ENCODE results near the gene CD36. TPM values are rescaled to one million over a fixed set of nuclear protein-coding genes. Genes with fewer than 3 reads are reported as not detected.

CD36 gene
- total RNA-seq, 6 experiments from 2014 or later: 0.74 to 3.5 (median 1.1) TPM

DNA sequence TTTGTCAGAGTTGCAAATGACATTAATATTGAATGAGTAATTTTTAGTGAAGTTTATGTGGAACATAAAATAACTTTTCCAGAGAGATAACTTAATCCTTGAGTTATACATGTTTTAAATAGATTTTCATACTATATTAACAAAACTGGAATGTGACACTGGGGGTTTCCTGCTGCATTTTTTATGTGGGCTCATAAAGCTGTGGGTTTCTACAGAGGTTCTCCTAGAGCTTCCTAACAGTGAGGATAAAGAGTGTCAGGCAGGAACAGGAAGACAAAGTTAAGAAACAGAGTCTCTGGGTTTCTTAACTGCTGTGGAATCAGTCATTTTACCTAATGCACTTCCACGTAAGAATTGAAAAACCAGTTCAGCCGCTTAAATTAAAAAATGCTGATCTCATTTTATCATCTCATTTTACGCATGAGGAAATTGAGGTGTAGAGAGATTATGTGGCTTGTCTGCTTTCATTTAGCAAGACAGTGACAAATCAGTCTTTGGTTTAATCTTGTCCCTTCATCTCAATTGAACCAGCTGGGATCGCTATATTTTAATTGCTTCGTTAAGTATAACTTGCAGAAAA is 5.0 kb downstream of the CD36 start:
- DNase-seq: no peak
- H3K4me3 Mint-ChIP-seq: no peak overlapping the region
- TF ChIP-seq, protein P1, sequence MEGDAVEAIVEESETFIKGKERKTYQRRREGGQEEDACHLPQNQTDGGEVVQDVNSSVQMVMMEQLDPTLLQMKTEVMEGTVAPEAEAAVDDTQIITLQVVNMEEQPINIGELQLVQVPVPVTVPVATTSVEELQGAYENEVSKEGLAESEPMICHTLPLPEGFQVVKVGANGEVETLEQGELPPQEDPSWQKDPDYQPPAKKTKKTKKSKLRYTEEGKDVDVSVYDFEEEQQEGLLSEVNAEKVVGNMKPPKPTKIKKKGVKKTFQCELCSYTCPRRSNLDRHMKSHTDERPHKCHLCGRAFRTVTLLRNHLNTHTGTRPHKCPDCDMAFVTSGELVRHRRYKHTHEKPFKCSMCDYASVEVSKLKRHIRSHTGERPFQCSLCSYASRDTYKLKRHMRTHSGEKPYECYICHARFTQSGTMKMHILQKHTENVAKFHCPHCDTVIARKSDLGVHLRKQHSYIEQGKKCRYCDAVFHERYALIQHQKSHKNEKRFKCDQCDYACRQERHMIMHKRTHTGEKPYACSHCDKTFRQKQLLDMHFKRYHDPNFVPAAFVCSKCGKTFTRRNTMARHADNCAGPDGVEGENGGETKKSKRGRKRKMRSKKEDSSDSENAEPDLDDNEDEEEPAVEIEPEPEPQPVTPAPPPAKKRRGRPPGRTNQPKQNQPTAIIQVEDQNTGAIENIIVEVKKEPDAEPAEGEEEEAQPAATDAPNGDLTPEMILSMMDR (IDR thresholded peaks at IDR 0.05): no peak

DNA sequence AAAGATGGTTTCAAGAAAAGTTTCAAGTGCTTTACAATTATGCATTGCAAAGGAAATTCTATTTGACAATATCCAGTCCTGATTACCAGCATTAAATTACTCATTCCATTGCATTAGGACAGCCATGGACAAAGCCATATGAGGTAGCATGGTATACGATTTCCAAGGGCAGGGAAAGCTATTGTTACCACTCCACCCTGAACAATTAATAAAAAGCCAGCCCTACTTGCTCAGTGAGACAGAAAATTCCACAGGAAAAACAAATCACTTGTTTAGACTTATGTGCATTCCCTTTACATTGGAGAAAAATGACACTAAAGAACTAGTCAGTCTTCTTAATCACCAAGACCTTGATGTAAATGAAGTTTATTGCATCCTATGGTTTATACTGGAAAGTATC is 5.6 kb downstream of the CD36 start:
- H3K4me3 Mint-ChIP-seq: no peak overlapping the region
- no peak overlapping the region for H3K27ac Mint-ChIP-seq
- TF ChIP-seq, protein P1 (IDR thresholded peaks at IDR 0.05): no peak
- no peaks in the 10 kb centered on the region for H3K9me3 Mint-ChIP-seq
- no peak for DNase-seq
- H3K27me3 Mint-ChIP-seq (ENCODE audit: insufficient read depth): no peaks in the 10 kb centered on the region; the same call in 1 of the 2 replicates
- peaks cover 59% of the 10 kb centered on the region for H3K4me1 Mint-ChIP-seq (ENCODE audit: low read depth)
- peaks cover 7% of the 10 kb centered on the region for H3K36me3 Mint-ChIP-seq (ENCODE audit: low read depth)

More for the DNA sequence above, 5.0 kb downstream of the CD36 start:
- Mint-ChIP-seq H3K36me3 (ENCODE audit: low read depth) (peaks cover 7% of the 10 kb centered on the region), H3K27me3 (ENCODE audit: insufficient read depth) (no peaks in the 10 kb centered on the region; the same call in 1 of the 2 replicates), H3K9me3 (no peaks in the 10 kb centered on the region), H3K4me1 (ENCODE audit: low read depth) (peaks cover 59% of the 10 kb centered on the region), H3K27ac (no peak overlapping the region)

DNA sequence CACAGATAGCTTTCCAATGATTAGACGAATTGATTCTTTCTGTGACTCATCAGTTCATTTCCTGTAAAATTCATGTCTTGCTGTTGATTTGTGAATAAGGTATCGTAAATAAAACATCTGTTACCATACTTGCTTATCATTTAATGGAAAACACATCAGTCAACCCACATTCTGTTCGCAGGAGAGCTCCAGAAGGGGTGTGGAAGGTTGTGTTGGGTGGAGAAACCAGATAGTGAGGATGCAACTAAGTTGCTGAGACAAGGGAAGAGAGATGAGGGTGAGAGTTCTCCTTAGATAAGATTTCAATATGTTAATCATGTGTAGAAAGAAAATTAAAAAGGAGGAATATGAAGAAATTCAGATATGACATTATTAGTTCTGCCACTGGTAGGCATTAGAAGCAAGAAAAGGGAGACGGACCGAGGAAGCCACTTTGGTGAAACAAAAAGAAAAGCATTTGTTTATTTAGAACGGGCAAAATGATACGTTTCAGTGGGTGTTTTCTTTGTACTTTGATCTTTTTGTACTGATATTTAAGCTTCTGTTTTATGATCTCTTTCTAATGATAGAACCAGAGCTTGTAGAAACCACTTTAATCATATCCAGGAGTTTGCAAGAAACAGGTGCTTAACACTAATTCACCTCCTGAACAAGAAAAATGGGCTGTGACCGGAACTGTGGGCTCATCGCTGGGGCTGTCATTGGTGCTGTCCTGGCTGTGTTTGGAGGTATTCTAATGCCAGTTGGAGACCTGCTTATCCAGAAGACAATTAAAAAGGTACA is 7.8 kb downstream of the CD36 start:
- H3K9me3 Mint-ChIP-seq: no peaks in the 10 kb centered on the region
- H3K4me3 Mint-ChIP-seq: no peak overlapping the region
- H3K36me3 Mint-ChIP-seq (ENCODE audit: low read depth): no peaks in the 10 kb centered on the region
- DNase-seq: no peak
- H3K27me3 Mint-ChIP-seq (ENCODE audit: insufficient read depth): no peaks in the 10 kb centered on the region; the same call in 1 of the 2 replicates
- H3K4me1 Mint-ChIP-seq (ENCODE audit: low read depth): peaks cover 40% of the 10 kb centered on the region
- TF ChIP-seq, protein P1 (IDR thresholded peaks at IDR 0.05): no peak
- H3K27ac Mint-ChIP-seq: no peak overlapping the region

DNA sequence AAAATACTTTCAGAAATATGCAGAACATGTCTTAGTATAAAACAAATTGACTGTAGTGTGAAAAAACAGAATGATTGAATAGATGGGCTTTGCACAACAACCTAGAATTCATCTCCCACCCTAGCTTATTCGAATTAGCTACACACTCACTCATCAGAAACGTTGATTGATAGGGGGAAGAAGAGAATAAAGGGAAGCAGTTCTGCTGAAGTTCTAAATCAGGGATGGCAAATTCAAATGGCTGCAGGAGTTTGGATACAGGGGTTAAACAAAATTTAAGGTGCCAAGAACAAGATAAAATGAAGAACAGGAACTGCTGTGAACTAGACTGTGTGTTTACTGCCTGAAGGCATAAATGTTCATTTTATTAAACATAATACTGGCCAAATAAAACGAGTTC is 9.0 kb downstream of the CD36 start:
- Mint-ChIP-seq H3K4me3 (no peak overlapping the region), H3K27ac (no peak overlapping the region), H3K9me3 (no peaks in the 10 kb centered on the region), H3K36me3 (ENCODE audit: low read depth) (no peaks in the 10 kb centered on the region), H3K27me3 (ENCODE audit: insufficient read depth) (no peaks in the 10 kb centered on the region; the same call in 1 of the 2 replicates), H3K4me1 (ENCODE audit: low read depth) (peaks cover 28% of the 10 kb centered on the region)
- no peak for DNase-seq
- TF ChIP-seq, protein P1 (IDR thresholded peaks at IDR 0.05): no peak

DNA sequence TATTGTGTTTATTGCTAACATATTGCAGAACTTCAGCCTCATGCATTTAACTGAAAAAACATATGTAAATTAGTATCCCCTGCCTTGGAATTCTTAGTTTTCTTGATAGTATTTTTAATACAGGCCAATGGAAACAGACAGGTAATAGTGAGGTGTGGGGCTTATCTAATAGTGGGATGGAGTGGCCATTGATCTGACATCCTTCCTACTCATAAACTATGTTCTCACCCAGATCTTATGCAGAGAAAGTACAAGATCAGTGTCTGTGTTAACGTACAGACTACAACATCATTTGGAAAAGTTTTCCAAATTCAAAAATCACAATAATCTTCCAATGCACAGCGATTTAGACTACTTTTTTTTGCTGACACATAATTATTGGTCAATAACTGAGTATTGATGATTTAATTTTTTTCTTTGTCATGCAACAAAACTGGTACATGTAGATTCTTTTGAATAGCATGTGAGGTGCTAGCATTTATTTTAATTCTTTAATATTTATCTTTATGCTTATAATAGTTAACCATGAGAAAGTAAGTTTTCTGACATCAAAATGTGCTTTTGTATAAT is 9.7 kb downstream of the CD36 start:
- TF ChIP-seq, protein P1 (IDR thresholded peaks at IDR 0.05): no peak
- H3K9me3 Mint-ChIP-seq: no peaks in the 10 kb centered on the region
- DNase-seq: no peak
- no peaks in the 10 kb centered on the region; the same call in 1 of the 2 replicates for H3K27me3 Mint-ChIP-seq (ENCODE audit: insufficient read depth)
- no peak overlapping the region for H3K4me3 Mint-ChIP-seq
- H3K36me3 Mint-ChIP-seq (ENCODE audit: low read depth): no peaks in the 10 kb centered on the region
- peaks cover 22% of the 10 kb centered on the region for H3K4me1 Mint-ChIP-seq (ENCODE audit: low read depth)
- H3K27ac Mint-ChIP-seq: no peak overlapping the region

Measured in HFFc6 (cell line).